Neural crest cell (in vitro differentiated cells): ENCODE data around the gene SETD9. TPM values are rescaled to one million over a fixed set of nuclear protein-coding genes. Genes with fewer than 3 reads are reported as not detected.
A peak's percentile ranks its signal among the peaks of the same experiment; 100 is the strongest.

Experiments
- DNase-seq: peaks from one replicate; pipeline ENCODE4 v3.0.0; 2021; ENCODE audit warnings: low read depth, mixed read lengths, low spot score
- H3K27ac Mint-ChIP-seq: one replicate; pipeline ENCODE4 v1.8.0; 2021; ENCODE audit warnings: mild to moderate bottlenecking, mixed read lengths; ENCODE audit not compliant: unreplicated experiment
- H3K27me3 Mint-ChIP-seq: 2 replicates; pipeline ENCODE4 v1.8.0; 2021; ENCODE audit warnings: low read depth, mild to moderate bottlenecking, mixed read lengths
- H3K36me3 Mint-ChIP-seq: 2 replicates; pipeline ENCODE4 v1.8.0; 2021; ENCODE audit warnings: low read depth, mild to moderate bottlenecking, mixed read lengths
- H3K4me1 Mint-ChIP-seq: 2 replicates; pipeline ENCODE4 v1.8.0; 2021; ENCODE audit warnings: mixed read lengths
- H3K4me3 Mint-ChIP-seq: one replicate; pipeline ENCODE4 v1.8.0; 2021; ENCODE audit warnings: mild to moderate bottlenecking, mixed read lengths
- H3K9me3 Mint-ChIP-seq: 2 replicates; pipeline ENCODE4 v1.8.0; 2021; ENCODE audit warnings: mixed read lengths
- CTCF ChIP-seq: fragments of 200-600 bp; sonication (generic); conservative IDR thresholded peaks from 2 replicates; pipeline ENCODE4 v1.5.0; 2021; ENCODE audit warnings: antibody characterized with exemption, mild to moderate bottlenecking
- total RNA-seq: library from RNA; stranded (reverse); gene quantifications from 2 replicates; pipeline ENCODE4 v1.2.1, GENCODE V29; 2021

The SETD9 gene
- total RNA-seq, 1 donor from 2014 or later: 21.2 TPM

GRCh38 chr5:56900395-56900794 is 9.0 kb upstream of the SETD9 start:
- Mint-ChIP-seq H3K27me3 (no peaks in the 10 kb centered on the region), H3K4me3 (no peak overlapping the region), H3K27ac (no peak overlapping the region), H3K9me3 (no peaks in the 10 kb centered on the region), H3K4me1 (no peaks in the 10 kb centered on the region), H3K36me3 (peaks cover 8% of the 10 kb centered on the region)
- TF ChIP-seq CTCF: no peak
- no peak for DNase-seq

GRCh38 chr5:56900858-56901578 is 8.4 kb upstream of the SETD9 start:
- peak; percentile 39 for DNase-seq
- TF ChIP-seq CTCF: peak; percentile 82
- peaks cover 5% of the 10 kb centered on the region for H3K36me3 Mint-ChIP-seq
- no peak overlapping the region for H3K4me3 Mint-ChIP-seq
- no peaks in the 10 kb centered on the region for H3K27me3 Mint-ChIP-seq
- H3K9me3 Mint-ChIP-seq: no peaks in the 10 kb centered on the region
- no peaks in the 10 kb centered on the region for H3K4me1 Mint-ChIP-seq
- H3K27ac Mint-ChIP-seq: no peak overlapping the region

- peaks cover 10% of the 10 kb centered on the region for H3K36me3 Mint-ChIP-seq
- H3K4me3 Mint-ChIP-seq: peak overlapping the region; percentile 86
- no peak for TF ChIP-seq CTCF
- no peaks in the 10 kb centered on the region for H3K27me3 Mint-ChIP-seq
- peaks cover 26% of the 10 kb centered on the region for H3K4me1 Mint-ChIP-seq
- H3K27ac Mint-ChIP-seq: peak overlapping the region; percentile 99
- peaks cover 7% of the 10 kb centered on the region for H3K9me3 Mint-ChIP-seq
- no peak for DNase-seq
Measured at GRCh38 chr5:56908942-56909293, 478 bp upstream of the SETD9 start.

- Mint-ChIP-seq H3K4me1 (peaks cover 26% of the 10 kb centered on the region), H3K36me3 (peaks cover 10% of the 10 kb centered on the region), H3K4me3 (peak overlapping the region; percentile 86), H3K9me3 (peaks cover 7% of the 10 kb centered on the region), H3K27me3 (no peaks in the 10 kb centered on the region), H3K27ac (peak overlapping the region; percentile 97)
- no peak for DNase-seq
- peak; percentile 16 for TF ChIP-seq CTCF
Measured at GRCh38 chr5:56910210-56910965, 992 bp downstream of the SETD9 start.

GRCh38 chr5:56913766-56914165 is 4.4 kb downstream of the SETD9 start:
- no peak for DNase-seq
- no peak for TF ChIP-seq CTCF
- Mint-ChIP-seq H3K27me3 (no peaks in the 10 kb centered on the region), H3K4me1 (peaks cover 19% of the 10 kb centered on the region), H3K4me3 (peak overlapping the region; percentile 23), H3K36me3 (peaks cover 13% of the 10 kb centered on the region), H3K27ac (no peak overlapping the region), H3K9me3 (no peaks in the 10 kb centered on the region)
